ENCODE measurements around the gene S100A9. TPM values are rescaled to one million over a fixed set of nuclear protein-coding genes. Genes with fewer than 3 reads are reported as not detected.

The S100A9 gene
- total RNA-seq: 4,961 and 5,057 TPM in 2 replicates

DNA sequence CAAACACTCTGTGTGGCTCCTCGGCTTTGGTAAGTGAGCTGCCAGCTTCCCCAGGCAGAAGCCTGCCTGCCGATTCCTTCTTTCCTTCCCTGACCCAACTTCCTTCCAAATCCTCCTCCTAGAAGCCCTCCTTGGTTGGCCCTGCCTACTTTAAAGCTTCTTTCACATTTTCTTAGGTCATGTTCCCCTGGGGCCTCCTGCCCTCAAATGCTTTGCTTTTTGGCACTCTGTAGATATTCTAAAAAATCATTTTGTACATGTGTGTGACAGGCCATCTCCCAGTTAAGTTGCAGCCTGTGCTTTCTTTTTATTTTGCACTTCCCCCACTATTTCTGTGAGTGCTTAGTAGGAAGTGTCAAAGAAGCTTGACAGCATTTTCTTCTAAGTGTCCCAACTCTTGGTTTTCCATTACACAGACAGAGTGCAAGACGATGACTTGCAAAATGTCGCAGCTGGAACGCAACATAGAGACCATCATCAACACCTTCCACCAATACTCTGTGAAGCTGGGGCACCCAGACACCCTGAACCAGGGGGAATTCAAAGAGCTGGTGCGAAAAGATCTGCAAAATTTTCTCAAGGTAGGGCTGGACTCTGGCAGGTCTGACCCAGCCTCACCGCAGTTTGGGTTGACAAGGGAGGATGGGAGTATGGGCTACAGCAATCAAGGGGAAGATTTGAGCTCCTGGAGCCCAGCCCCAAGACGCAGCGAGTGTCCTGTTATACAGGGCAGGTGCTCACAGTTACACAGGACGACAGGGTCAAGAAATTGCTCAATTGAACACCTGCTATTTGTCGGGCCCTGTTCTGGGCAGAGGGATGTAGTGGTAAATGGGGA is at the start of gene S100A9:
S100A9 (plus strand) TSS at position 2 of the 838 bp plus-strand sequence; CDS start at position 432, 430 bp downstream.

DNA sequence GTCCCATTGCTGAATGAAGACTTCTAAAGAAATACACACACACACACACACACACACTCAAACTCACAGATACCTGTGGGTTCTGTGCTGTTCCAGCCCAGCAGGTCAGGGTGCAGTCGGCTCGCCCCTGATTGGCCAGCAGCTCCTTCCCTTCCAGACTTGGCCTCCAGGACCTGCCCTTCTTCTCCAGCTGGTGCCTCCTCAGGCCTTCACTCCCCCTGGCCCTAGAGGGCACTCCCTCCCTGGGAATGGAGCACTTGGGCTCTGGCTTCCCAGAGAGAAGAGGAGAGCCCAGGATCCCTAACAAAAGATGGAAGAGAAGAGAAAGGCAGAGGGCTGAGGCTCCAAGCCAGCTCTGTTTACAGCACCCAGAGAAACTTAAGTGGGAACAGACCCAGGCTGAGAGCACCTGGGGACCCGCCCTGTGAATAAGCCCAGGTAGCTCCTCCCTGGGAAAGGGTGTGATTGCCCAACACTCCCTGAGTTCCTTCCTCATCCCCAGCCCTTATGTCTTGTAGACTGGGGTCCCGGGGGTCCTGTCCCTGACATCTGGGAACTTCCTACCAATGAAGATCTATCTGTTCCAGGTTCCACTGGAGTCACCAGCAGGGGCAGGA is 45.0 kb upstream of the S100A9 start, which contains the start of gene PGLYRP3:
PGLYRP3 (minus strand) TSS at position 383 of the 617 bp plus-strand sequence. CDS start 2,287 bp downstream, outside the sequence.

DNA sequence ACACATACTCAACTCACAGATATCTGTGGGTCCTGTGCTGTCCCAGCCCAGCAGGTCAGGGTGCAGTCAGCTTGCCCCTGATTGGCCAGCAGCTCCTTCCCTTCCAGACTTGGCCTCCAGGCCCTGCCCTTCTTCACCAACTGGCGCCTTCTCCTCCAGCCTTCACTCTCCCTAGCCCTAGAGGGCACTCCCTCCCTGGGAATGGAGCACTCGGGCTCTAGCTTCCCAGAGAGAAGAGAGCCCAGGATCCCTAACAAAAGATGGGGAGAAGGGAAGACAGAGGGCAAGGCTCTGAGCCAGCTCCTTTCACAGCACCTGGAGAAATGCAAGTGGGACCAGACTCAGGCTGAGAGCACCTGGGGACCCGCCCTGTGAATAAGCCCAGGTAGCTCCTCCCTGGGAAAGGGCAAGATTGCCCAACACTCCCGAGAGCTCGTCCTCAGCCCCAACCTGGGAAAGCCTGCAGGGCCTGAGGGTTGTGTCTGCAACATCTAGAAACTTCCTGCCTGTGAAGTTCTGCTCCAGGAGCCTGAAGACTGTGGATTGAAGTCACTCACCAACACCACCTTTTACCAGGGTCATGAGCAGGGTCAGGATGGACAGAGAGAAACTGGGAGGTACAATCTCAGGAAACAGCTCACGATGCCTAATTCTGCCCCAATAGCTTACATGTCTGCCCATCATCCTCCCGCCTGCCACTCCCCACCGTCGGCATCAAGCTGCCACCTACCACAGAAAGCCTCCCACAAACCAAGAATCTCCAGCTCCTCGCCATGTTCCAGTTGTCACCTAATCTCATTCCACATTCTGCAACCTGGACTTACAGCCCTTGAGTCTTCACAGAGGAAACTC is 8.9 kb upstream of the S100A9 start, which contains the start of gene PGLYRP4:
PGLYRP4 (minus strand) TSS at position 331 of the 852 bp plus-strand sequence. CDS start 909 bp downstream, outside the sequence.

DNA sequence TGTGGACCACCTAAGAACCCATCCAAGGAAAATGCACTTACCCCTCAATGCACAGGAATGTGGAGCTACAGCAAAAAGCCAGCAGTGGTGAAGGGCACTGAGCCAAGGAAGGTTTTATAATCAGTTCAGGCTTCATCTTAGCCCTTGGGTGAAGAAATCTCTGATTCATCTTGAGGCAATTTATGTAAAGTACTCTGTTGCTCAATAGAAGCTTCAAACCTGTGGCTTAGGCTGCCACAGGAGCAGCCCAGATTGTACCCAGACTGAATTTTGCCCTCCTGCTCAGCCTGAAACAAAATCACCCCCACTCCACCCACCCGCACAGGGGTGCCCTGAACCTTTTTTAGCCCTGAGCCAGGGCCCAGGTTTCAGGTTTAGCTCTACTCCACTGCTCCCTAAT is 17.9 kb downstream of the S100A9 start, which contains the start of gene S100A12:
S100A12 (minus strand) TSS at position 111 of the 400 bp plus-strand sequence. CDS start 1,029 bp downstream, outside the sequence.

DNA sequence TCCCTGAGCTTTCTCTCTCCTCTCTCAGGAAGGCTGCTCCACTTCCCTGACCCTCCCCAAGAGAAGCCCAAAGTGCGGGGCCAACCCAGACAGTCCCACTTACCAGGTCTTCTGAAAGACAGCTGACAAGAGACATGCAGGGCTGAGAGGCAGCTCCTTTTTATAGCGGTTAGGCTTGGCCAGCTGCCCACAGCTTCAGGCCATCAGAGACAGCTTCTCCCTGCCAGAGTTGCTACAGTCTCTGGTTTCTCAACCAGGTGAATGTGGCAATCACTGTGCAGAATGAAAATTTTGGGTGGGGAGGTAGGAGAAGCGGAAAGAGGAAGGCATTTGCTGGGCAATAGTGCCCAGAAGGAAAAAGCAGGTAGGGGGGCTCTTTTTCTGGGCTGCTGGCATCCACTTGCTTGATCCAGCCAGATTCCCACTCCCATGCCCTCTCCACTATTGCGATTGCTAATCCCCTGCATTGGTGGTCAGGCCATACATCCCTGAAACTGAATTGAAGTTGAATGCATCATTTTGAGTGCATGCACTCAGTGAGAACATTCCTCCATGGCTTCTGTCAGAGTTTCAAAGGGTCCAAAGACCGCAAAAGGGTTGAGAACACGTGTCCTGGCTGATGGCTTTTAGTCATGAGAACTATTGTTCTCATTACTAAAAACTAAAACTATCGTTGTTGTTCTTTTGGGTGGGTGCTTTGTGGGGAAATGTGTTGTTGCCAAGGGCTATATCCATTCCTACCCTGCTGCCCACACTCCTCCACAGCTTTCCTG is 33.5 kb downstream of the S100A9 start, which contains the start of gene S100A8:
S100A8 (minus strand) TSS at position 136 of the 773 bp plus-strand sequence. CDS start 538 bp downstream, outside the sequence.

Other genes starting within 250 kb of the S100A9 start
- 0.28 TPM in 1 of 2 replicates, not detected in the other for gene SPRR2F, start 244.3 kb upstream of the S100A9 start, total RNA-seq
- not detected in 2 replicates for gene SPRR2G, start 207.0 kb upstream of the S100A9 start, total RNA-seq
- gene LELP1, start 154.4 kb upstream of the S100A9 start, total RNA-seq: not detected in 2 replicates
- gene PRR9, start 140.3 kb upstream of the S100A9 start, total RNA-seq: not detected in 2 replicates
- gene LORICRIN, start 98.2 kb upstream of the S100A9 start, total RNA-seq: not detected in 2 replicates
- gene PGLYRP3, start 44.9 kb upstream of the S100A9 start, total RNA-seq: 2.5 and 6.0 TPM in 2 replicates
- gene PGLYRP4, start 9.0 kb upstream of the S100A9 start, total RNA-seq: 3.5 and 10.7 TPM in 2 replicates
- 4.7 and 5.3 TPM in 2 replicates for gene S100A12, start 17.8 kb downstream of the S100A9 start, total RNA-seq
- 1,254 and 1,417 TPM in 2 replicates for gene S100A8, start 33.2 kb downstream of the S100A9 start, total RNA-seq
- gene S100A7A, start 58.7 kb downstream of the S100A9 start, total RNA-seq: not detected in 2 replicates
- gene S100A7, start 102.8 kb downstream of the S100A9 start, total RNA-seq: 0.42 and 3.5 TPM in 2 replicates
- gene S100A6, start 178.1 kb downstream of the S100A9 start, total RNA-seq: 2,657 and 2,815 TPM in 2 replicates
- gene S100A5, start 183.1 kb downstream of the S100A9 start, total RNA-seq: 0.49 TPM in 1 of 2 replicates, not detected in the other
- 45.3 and 57.0 TPM in 2 replicates for gene S100A4, start 188.0 kb downstream of the S100A9 start, total RNA-seq
- 4.6 and 9.0 TPM in 2 replicates for gene S100A3, start 191.4 kb downstream of the S100A9 start, total RNA-seq
- gene S100A2, start 208.0 kb downstream of the S100A9 start, total RNA-seq: 5,324 and 7,203 TPM in 2 replicates